Endothelial cell of hepatic sinusoid (primary cell): ENCODE results near the gene SSX2IP.
"Not testable (repeated sequence)": the region's sequence is repeated elsewhere in the genome, so short reads cannot be mapped to it uniquely, and the experiment has no call there.

Source experiments
- in situ Hi-C: cut with HindIII; loops from 2 replicates; pipeline ENCODE4 v1.10.0; 2017; ENCODE audit warnings: low sequenced_read_pairs

Gene SSX2IP

GRCh38 chr1:84690397-84691121 is at the start of gene SSX2IP:
TSS of gene SSX2IP (minus strand) at chr1:84690461. CDS start at chr1:84671219, 19,242 bp downstream.
- in situ Hi-C loops = no loop called here

- in situ Hi-C loops = no loop called here
These were observed 48.0 kb upstream of the SSX2IP start for GRCh38 chr1:84738237-84738636.

GRCh38 chr1:84737590-84737989 is 47.3 kb upstream of the SSX2IP start:
- in situ Hi-C loops = no loop called here

GRCh38 chr1:84736944-84737343 is 46.7 kb upstream of the SSX2IP start:
- in situ Hi-C loops = no loop called here

- in situ Hi-C loops = no loop called here
These were observed 46.2 kb upstream of the SSX2IP start for GRCh38 chr1:84736445-84736844.

GRCh38 chr1:84735483-84735882 is 45.2 kb upstream of the SSX2IP start:
- in situ Hi-C loops = no loop called here

GRCh38 chr1:84732520-84732919 is 42.3 kb upstream of the SSX2IP start:
- in situ Hi-C loops = no loop called here

GRCh38 chr1:84731519-84731918 is 41.3 kb upstream of the SSX2IP start:
- in situ Hi-C loops = no loop called here

- in situ Hi-C loops = not testable (repeated sequence)
These were observed 37.5 kb upstream of the SSX2IP start for GRCh38 chr1:84727711-84728110.

GRCh38 chr1:84726593-84727499 is 36.6 kb upstream of the SSX2IP start:
- in situ Hi-C loops = no loop called here

- in situ Hi-C loops = no loop called here
These were observed 34.0 kb upstream of the SSX2IP start for GRCh38 chr1:84724128-84724860.

GRCh38 chr1:84722794-84723193 is 32.5 kb upstream of the SSX2IP start:
- in situ Hi-C loops = no loop called here

GRCh38 chr1:84721872-84722271 is 31.6 kb upstream of the SSX2IP start:
- in situ Hi-C loops = not testable (repeated sequence)

GRCh38 chr1:84721152-84721551 is 30.9 kb upstream of the SSX2IP start:
- in situ Hi-C loops = no loop called here

- in situ Hi-C loops = no loop called here
These were observed 30.0 kb upstream of the SSX2IP start for GRCh38 chr1:84720221-84720780.

- in situ Hi-C loops = no loop called here
These were observed 29.4 kb upstream of the SSX2IP start for GRCh38 chr1:84719543-84720217.

GRCh38 chr1:84715342-84716019 is 25.2 kb upstream of the SSX2IP start:
- in situ Hi-C loops = no loop called here

GRCh38 chr1:84712276-84712874 is 22.1 kb upstream of the SSX2IP start:
- in situ Hi-C loops = no loop called here

- in situ Hi-C loops = no loop called here
These were observed 21.6 kb upstream of the SSX2IP start for GRCh38 chr1:84711869-84712268.
